GM19025 (cell line): ENCODE measurements around the gene DYNC1H1.
A peak's percentile ranks its signal among the peaks of the same experiment; 100 is the strongest.
"Not testable (repeated sequence)": the region's sequence is repeated elsewhere in the genome, so short reads cannot be mapped to it uniquely, and the experiment has no call there.

Source experiments
- ATAC-seq: cut with Tn5 transposase; IDR thresholded peaks from one replicate; pipeline ENCODE4 v1.9.1; 2021; ENCODE audit warnings: mild to moderate bottlenecking, low read depth, moderate library complexity; ENCODE audit not compliant: unreplicated experiment

DYNC1H1 gene

GRCh38 chr14:101962503-101962874 lies 1.9 kb upstream of the DYNC1H1 start:
- no peak for ATAC-seq

- ATAC-seq, result no peak
Measured at GRCh38 chr14:101963052-101963451, 1.3 kb upstream of the DYNC1H1 start.

GRCh38 chr14:101963656-101964296 lies 597 bp upstream of the DYNC1H1 start:
- ATAC-seq, result no peak

- peak; percentile 28 for ATAC-seq
Measured at GRCh38 chr14:101965181-101965544, 790 bp downstream of the DYNC1H1 start.

- no peak for ATAC-seq
Measured at GRCh38 chr14:101965770-101966722, 1.7 kb downstream of the DYNC1H1 start.

GRCh38 chr14:101966742-101967141 lies 2.4 kb downstream of the DYNC1H1 start:
- ATAC-seq, result no peak

- no peak for ATAC-seq
Measured at GRCh38 chr14:101968186-101968585, 3.8 kb downstream of the DYNC1H1 start.

GRCh38 chr14:101969481-101969880 lies 5.1 kb downstream of the DYNC1H1 start:
- no peak for ATAC-seq

GRCh38 chr14:101970830-101971400 lies 6.5 kb downstream of the DYNC1H1 start:
- ATAC-seq, result no peak

- not testable (repeated sequence) for ATAC-seq
Measured at GRCh38 chr14:101971458-101971857, 7.1 kb downstream of the DYNC1H1 start.

- ATAC-seq, result no peak
Measured at GRCh38 chr14:101972126-101972866, 7.9 kb downstream of the DYNC1H1 start.

- no peak for ATAC-seq
Measured at GRCh38 chr14:101973356-101973755, 9.0 kb downstream of the DYNC1H1 start.

GRCh38 chr14:101975231-101975630 lies 10.9 kb downstream of the DYNC1H1 start:
- no peak for ATAC-seq

GRCh38 chr14:101977311-101978071 lies 13.1 kb downstream of the DYNC1H1 start:
- ATAC-seq, result no peak

GRCh38 chr14:101979666-101980065 lies 15.3 kb downstream of the DYNC1H1 start:
- no peak for ATAC-seq

- ATAC-seq, result no peak
Measured at GRCh38 chr14:101980251-101980650, 15.9 kb downstream of the DYNC1H1 start.

GRCh38 chr14:101980700-101981099 lies 16.3 kb downstream of the DYNC1H1 start:
- peak; percentile 78 for ATAC-seq

GRCh38 chr14:101982621-101983020 lies 18.2 kb downstream of the DYNC1H1 start:
- ATAC-seq, result no peak

GRCh38 chr14:101984831-101985230 lies 20.5 kb downstream of the DYNC1H1 start:
- ATAC-seq, result not testable (repeated sequence)

- no peak for ATAC-seq
Measured at GRCh38 chr14:101985957-101986356, 21.6 kb downstream of the DYNC1H1 start.
